Inflammatory macrophage treated with lipopolysaccharide for 4 hours (primary cell): Measurements from ENCODE around the gene LYPD6.
"Not testable (repeated sequence)": the region's sequence is repeated elsewhere in the genome, so short reads cannot be mapped to it uniquely, and the experiment has no call there.

Experiments
- DNase-seq: peaks from one replicate; pipeline ENCODE4 v3.0.0-alpha.2; 2020

Gene LYPD6

GRCh38 chr2:149458502-149458901 lies 128.1 kb downstream of the LYPD6 start:
- DNase-seq: no peak

GRCh38 chr2:149463328-149464002 lies 133.1 kb downstream of the LYPD6 start:
- no peak for DNase-seq

- DNase-seq: no peak
Measured at GRCh38 chr2:149464396-149464795, 134.0 kb downstream of the LYPD6 start.

- no peak for DNase-seq
Measured at GRCh38 chr2:149465873-149466272, 135.5 kb downstream of the LYPD6 start.

- DNase-seq: no peak
Measured at GRCh38 chr2:149466635-149467034, 136.2 kb downstream of the LYPD6 start.

GRCh38 chr2:149467436-149467835 lies 137.0 kb downstream of the LYPD6 start:
- DNase-seq: no peak

GRCh38 chr2:149468636-149469035 lies 138.2 kb downstream of the LYPD6 start:
- DNase-seq: no peak

- DNase-seq: no peak
Measured at GRCh38 chr2:149470046-149470445, 139.7 kb downstream of the LYPD6 start.

GRCh38 chr2:149472413-149472812 lies 142.0 kb downstream of the LYPD6 start:
- DNase-seq: no peak

- DNase-seq: no peak
Measured at GRCh38 chr2:149473068-149473467, 142.7 kb downstream of the LYPD6 start.

GRCh38 chr2:149473521-149473920 lies 143.1 kb downstream of the LYPD6 start:
- DNase-seq: no peak

GRCh38 chr2:149483004-149483605 lies 152.7 kb downstream of the LYPD6 start:
- DNase-seq: no peak

GRCh38 chr2:149486664-149487063 lies 156.3 kb downstream of the LYPD6 start:
- DNase-seq: no peak

GRCh38 chr2:149487189-149487588 lies 156.8 kb downstream of the LYPD6 start:
- no peak for DNase-seq

GRCh38 chr2:149488706-149489440 lies 158.5 kb downstream of the LYPD6 start:
- DNase-seq: no peak

GRCh38 chr2:149489452-149489851 lies 159.1 kb downstream of the LYPD6 start:
- no peak for DNase-seq

GRCh38 chr2:149490296-149490695 lies 159.9 kb downstream of the LYPD6 start:
- no peak for DNase-seq

- DNase-seq: no peak
Measured at GRCh38 chr2:149492923-149493322, 162.5 kb downstream of the LYPD6 start.

- DNase-seq: not testable (repeated sequence)
Measured at GRCh38 chr2:149499204-149499603, 168.8 kb downstream of the LYPD6 start.

GRCh38 chr2:149506808-149507207 lies 176.4 kb downstream of the LYPD6 start:
- not testable (repeated sequence) for DNase-seq

GRCh38 chr2:149507974-149508373 lies 177.6 kb downstream of the LYPD6 start:
- no peak for DNase-seq

GRCh38 chr2:149513461-149513860 lies 183.1 kb downstream of the LYPD6 start:
- DNase-seq: no peak
